Common myeloid progenitor, CD34-positive (primary cell): ENCODE data around the gene CAMTA1.

Experiments
- CTCF ChIA-PET: fragments of 350-600 bp; sonication (Branson Sonifier 250); formaldehyde crosslinking; loops from one replicate; lab custom pipeline; 2021; ENCODE audit warnings: antibody characterized with exemption; lab: Charles Lee
- POLR2A ChIA-PET: fragments of 350-600 bp; sonication (Branson Sonifier 250); formaldehyde crosslinking; loops from one replicate; lab custom pipeline; 2021; ENCODE audit warnings: antibody characterized with exemption; lab: Charles Lee
- DNase-seq, 3 donors: peaks; one replicate each; pipeline versions ENCODE4 v3.0.0 to v3.0.0-alpha.2; 2013
- H3K27ac ChIP-seq, 2 experiments: 1 replicate in 1 of 2; 2 replicates in 1 of 2; pipeline ENCODE4 v1.7.0; 2013; ENCODE audit warnings: inconsistent platforms in 2 of 2, low read length in 2 of 2, mild to moderate bottlenecking in 2 of 2, low read depth in 1 of 2, moderate library complexity in 1 of 2; ENCODE audit not compliant: severe bottlenecking in 2 of 2, insufficient read depth in 1 of 2, poor library complexity in 1 of 2
- H3K27me3 ChIP-seq, 5 experiments: replicated peaks in 2 of 5; 1 replicate in 3 of 5; 2 replicates in 2 of 5; pipeline versions ENCODE4 v1.6.1 to v1.7.0; 2013; ENCODE audit warnings: low read length in 4 of 5, mild to moderate bottlenecking in 2 of 5, moderate library complexity in 2 of 5, inconsistent platforms in 1 of 5; ENCODE audit not compliant: insufficient read depth in 5 of 5, control insufficient read depth in 4 of 5
- H3K36me3 ChIP-seq, 4 experiments: 1 replicate in 2 of 4; 2 replicates in 2 of 4; pipeline versions ENCODE4 v1.6.1 to v1.7.0; 2013; ENCODE audit warnings: low read length in 3 of 4, control low read depth in 1 of 4, mild to moderate bottlenecking in 1 of 4; ENCODE audit not compliant: control insufficient read depth in 4 of 4, insufficient read depth in 4 of 4
- H3K4me1 ChIP-seq, 4 experiments: 1 replicate in 3 of 4; 2 replicates in 1 of 4; pipeline versions ENCODE4 v1.6.1 to v1.7.1; 2013; ENCODE audit warnings: low read length in 3 of 4, mild to moderate bottlenecking in 3 of 4, control low read depth in 1 of 4, inconsistent platforms in 1 of 4, moderate library complexity in 1 of 4; ENCODE audit not compliant: control insufficient read depth in 4 of 4, insufficient read depth in 4 of 4; ENCODE audit errors: control extremely low read depth in 1 of 4
- H3K4me3 ChIP-seq, 7 experiments: 1 replicate in 4 of 7; 2 replicates in 3 of 7; pipeline versions ENCODE4 v1.5.1 to v1.7.0; 2013; ENCODE audit warnings: mild to moderate bottlenecking in 7 of 7, low read length in 6 of 7, moderate library complexity in 6 of 7, inconsistent platforms in 2 of 7, low read depth in 2 of 7, control low read depth in 1 of 7; ENCODE audit not compliant: insufficient read depth in 4 of 7, control insufficient read depth in 1 of 7; ENCODE audit errors: extremely low read depth in 1 of 7
- H3K9me3 ChIP-seq, 5 experiments: 1 replicate in 4 of 5; 2 replicates in 1 of 5; pipeline versions ENCODE4 v1.6.1 to v1.7.1; 2013; ENCODE audit warnings: low read length in 4 of 5, mild to moderate bottlenecking in 2 of 5, inconsistent platforms in 1 of 5, low read depth in 1 of 5, moderate library complexity in 1 of 5; ENCODE audit not compliant: control insufficient read depth in 4 of 5, insufficient read depth in 2 of 5; ENCODE audit errors: control extremely low read depth in 1 of 5
- WGBS: methylation state at CpG from one replicate; pipeline ENCODE4 v1.1.5; 2013; ENCODE audit not compliant: insufficient coverage; 5-methylcytosine and 5-hydroxymethylcytosine counted together

Gene CAMTA1

GRCh38 chr1:7186382-7187111 is 401.3 kb downstream of the CAMTA1 start:
- Histone ChIP-seq H3K27ac (no peak overlapping the region), H3K27me3 (no peaks in the 10 kb centered on the region), H3K4me1 (no peaks in the 10 kb centered on the region), H3K4me3 (no peak overlapping the region), H3K36me3 (no peaks in the 10 kb centered on the region), H3K9me3 (peaks cover 0 to 2% (median 0%) of the 10 kb centered on the region in 5 experiments)
- ChIA-PET POLR2A (no interaction called here), CTCF (no interaction called here)
- WGBS = 84% methylated on average over 5 of the region's 8 CpGs
- DNase-seq = peak in 1 of 3 donors; percentile 21

DNA sequence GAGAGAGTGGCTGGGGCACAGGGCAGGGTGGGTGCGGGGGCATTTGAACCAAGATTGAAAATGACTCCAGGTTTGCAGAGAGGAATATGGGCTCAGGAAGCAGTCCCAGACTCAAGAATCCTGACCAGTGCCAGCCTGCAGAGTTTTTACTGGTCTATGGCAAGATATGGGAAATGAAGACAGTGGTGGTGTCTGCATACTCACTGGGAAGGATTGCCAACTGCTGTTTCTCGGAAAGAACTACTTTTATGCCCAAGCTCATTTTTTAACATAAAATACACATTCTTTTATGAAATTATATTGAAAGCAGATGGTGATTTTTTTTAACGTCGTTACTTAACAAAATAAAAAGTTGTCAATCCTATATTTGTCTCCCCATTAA is 401.8 kb downstream of the CAMTA1 start:
- 100% methylated on average over 1 of the region's 4 CpGs for WGBS
- ChIA-PET CTCF (no interaction called here), POLR2A (no interaction called here)
- H3K27me3 ChIP-seq = no peaks in the 10 kb centered on the region
- H3K27ac ChIP-seq = no peak overlapping the region
- H3K4me1 ChIP-seq = no peaks in the 10 kb centered on the region
- no peak for DNase-seq
- H3K4me3 ChIP-seq = no peak overlapping the region
- H3K36me3 ChIP-seq = no peaks in the 10 kb centered on the region
- H3K9me3 ChIP-seq = peaks cover 0 to 2% (median 0%) of the 10 kb centered on the region in 5 experiments

DNA sequence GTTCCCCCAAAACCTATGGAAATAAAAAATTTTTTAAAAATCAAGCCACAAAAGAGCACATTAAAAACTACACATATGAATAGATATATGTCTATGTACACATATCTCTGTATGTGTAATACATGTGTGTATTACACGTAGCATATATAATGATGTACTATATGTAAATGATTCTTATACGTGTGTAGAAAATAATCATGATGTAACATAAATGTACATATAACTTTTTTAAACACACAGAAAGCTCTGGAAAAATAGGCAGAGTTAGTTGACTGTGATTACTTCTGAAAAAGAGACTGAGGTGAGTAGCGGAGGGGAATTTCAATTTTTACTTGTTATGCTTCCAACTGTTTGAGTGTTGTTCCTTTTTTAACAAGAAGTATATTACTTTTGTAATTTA is 405.0 kb downstream of the CAMTA1 start:
- no peaks in the 10 kb centered on the region for H3K36me3 ChIP-seq
- H3K4me1 ChIP-seq = peaks cover 0 to 6% (median 1%) of the 10 kb centered on the region in 4 experiments
- no peaks in the 10 kb centered on the region for H3K27me3 ChIP-seq
- ChIA-PET POLR2A (no interaction called here), CTCF (no interaction called here)
- H3K4me3 ChIP-seq = no peak overlapping the region
- no peak overlapping the region for H3K27ac ChIP-seq
- WGBS = no CpG with 5 or more reads among the region's 3 CpGs
- no peak for DNase-seq
- peaks cover 0 to 2% (median 0%) of the 10 kb centered on the region in 5 experiments for H3K9me3 ChIP-seq

DNA sequence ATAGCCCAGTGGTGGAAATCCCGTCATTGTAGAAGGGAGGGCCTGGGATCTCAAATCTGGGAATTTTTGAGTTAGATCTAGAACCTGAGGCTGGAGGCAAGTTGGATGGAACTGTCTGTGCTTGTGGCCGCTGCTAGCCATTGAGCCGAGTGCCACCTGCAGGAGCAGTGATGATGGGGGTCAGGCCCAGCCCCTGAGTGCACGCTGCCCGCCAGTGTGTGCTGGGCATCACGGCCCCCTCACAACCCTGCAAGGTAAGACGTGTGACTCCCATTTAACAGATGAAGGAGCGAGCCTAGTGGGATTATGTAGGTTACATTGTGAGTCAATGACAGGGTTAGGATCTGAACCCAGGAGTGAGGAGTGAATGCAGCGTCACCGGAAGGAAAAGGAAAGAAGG is 407.2 kb downstream of the CAMTA1 start:
- Histone ChIP-seq H3K27me3 (no peaks in the 10 kb centered on the region), H3K27ac (no peak overlapping the region), H3K9me3 (peaks cover 0 to 2% (median 0%) of the 10 kb centered on the region in 5 experiments), H3K36me3 (no peaks in the 10 kb centered on the region), H3K4me1 (peaks cover 0 to 6% (median 1%) of the 10 kb centered on the region in 4 experiments), H3K4me3 (no peak overlapping the region)
- CTCF ChIA-PET = no interaction called here
- DNase-seq = no peak
- POLR2A ChIA-PET = no interaction called here
- WGBS = 97% methylated on average over 9 of the region's 10 CpGs

DNA sequence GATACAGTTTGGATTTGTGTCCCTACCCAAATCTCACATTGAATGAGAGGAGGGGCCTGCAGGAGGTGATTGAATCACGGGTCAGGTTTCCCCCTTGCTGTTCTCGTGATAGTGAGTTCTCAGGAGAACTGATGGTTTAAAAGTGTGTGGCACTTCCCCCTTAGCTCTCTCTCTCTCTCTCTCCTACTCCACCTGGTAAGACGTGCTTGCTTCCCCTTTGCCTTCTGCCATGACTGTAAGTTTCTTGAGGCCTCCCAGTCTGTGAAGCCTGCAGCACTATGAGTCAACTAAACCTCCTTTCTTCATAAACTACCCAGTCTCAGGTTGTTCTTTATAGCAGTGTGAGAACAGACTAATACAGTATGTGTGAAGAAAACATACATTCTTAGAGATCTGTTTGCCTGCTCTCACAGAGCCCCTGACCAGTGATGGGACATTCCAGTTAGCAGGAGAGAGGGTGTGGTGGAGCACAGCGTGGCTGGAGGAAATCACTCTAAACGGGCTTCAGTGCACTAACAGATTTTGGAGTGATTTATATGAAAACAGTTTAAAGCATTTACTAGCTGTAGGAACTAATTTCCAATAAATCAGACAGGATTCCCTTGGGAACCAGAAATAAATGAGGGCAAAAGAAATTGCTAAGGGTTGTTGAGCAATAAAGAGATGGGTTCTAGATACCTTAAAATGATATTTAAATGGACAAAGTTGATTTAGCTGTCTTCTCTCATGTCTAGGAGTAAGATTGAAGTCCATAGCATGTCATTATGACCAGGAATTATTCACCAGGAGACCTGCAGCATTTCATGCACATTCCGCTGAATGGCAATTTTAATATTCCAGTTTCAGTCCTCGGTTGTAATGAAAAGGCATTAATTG is 411.0 kb downstream of the CAMTA1 start:
- CTCF ChIA-PET = no interaction called here
- H3K27me3 ChIP-seq = peaks cover 0 to 13% (median 2%) of the 10 kb centered on the region in 5 experiments
- H3K27ac ChIP-seq = no peak overlapping the region
- H3K4me3 ChIP-seq = no peak overlapping the region
- 54% methylated on average over 6 of the region's 7 CpGs for WGBS
- H3K4me1 ChIP-seq = peaks cover 0 to 6% (median 1%) of the 10 kb centered on the region in 4 experiments
- no peaks in the 10 kb centered on the region for H3K9me3 ChIP-seq
- POLR2A ChIA-PET = no interaction called here
- no peaks in the 10 kb centered on the region for H3K36me3 ChIP-seq
- peak; percentile 21 to 88 (median 72) for DNase-seq

DNA sequence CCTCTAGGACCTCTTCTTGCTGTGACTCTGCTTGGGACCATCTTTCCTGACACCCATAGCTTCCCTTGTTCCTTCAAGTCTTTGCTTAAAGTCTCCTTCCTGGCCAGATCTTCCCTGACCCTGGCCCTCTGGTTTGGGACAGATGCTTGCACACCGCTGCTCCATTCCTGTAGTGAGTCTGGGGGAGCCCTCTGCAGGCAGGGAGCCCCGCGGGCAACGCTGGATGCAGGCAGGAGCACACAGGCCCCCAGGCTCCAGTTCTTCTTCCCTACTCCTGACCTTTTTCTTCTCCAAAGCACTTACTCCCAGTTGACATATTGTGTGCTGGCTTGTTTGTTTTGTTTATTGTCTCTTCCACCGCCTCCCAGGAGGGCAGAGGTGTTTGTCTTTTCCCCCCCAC is 413.4 kb downstream of the CAMTA1 start:
- ChIA-PET POLR2A (no interaction called here), CTCF (no interaction called here)
- peaks cover 0 to 13% (median 2%) of the 10 kb centered on the region in 5 experiments for H3K27me3 ChIP-seq
- no peak overlapping the region for H3K4me3 ChIP-seq
- H3K9me3 ChIP-seq = peaks cover 0 to 1% (median 0%) of the 10 kb centered on the region in 5 experiments
- WGBS = 85% methylated on average over 4 of the region's 5 CpGs
- H3K27ac ChIP-seq = no peak overlapping the region
- no peaks in the 10 kb centered on the region for H3K36me3 ChIP-seq
- peaks cover 0 to 6% (median 1%) of the 10 kb centered on the region in 4 experiments for H3K4me1 ChIP-seq
- no peak for DNase-seq
